ENCODE measurements around the gene SLC26A6. TPM values are rescaled to one million over a fixed set of nuclear protein-coding genes. Genes with fewer than 3 reads are reported as not detected.
A peak's percentile ranks its signal among the peaks of the same experiment; 100 is the strongest.

The SLC26A6 gene
- polyA plus RNA-seq, 1 of the 3 experiments (the other 2 are of a cell fraction): 31.9 TPM

GRCh38 chr3:48663489-48664312, 28.4 kb upstream of the SLC26A6 start (continued):
- TF ChIP-seq TAF1 (IDR thresholded peaks at IDR 0.05; ENCODE audit: borderline replicate concordance, low read depth, low read length) (peak; percentile 56; the same call in 1 of the 2 replicates), CHD2 (IDR thresholded peaks at IDR 0.05; ENCODE audit: low read length, partially characterized antibody) (peak; percentile 82), EP300 (IDR thresholded peaks at IDR 0.05; ENCODE audit: borderline replicate concordance in 1 of 2, low read depth in 1 of 2, low read length in 1 of 2) (no peak), NRF1 (IDR thresholded peaks at IDR 0.05; ENCODE audit: low read depth, low read length) (peak; percentile 60), POLR2AphosphoS5 (IDR thresholded peaks at IDR 0.05; ENCODE audit: low read depth, low read length) (peak; percentile 82; the same call in 1 of the 2 replicates), MAX (IDR thresholded peaks at IDR 0.05; ENCODE audit: low read depth) (peak; percentile 99), MXI1 (IDR thresholded peaks at IDR 0.05; ENCODE audit: low read depth, low read length) (peak; percentile 97), ZBTB33 (IDR thresholded peaks at IDR 0.05; ENCODE audit: borderline replicate concordance, low read depth) (no peak; the same call in 1 of the 2 replicates), GATA2 (CRISPR knock-in tag; IDR thresholded peaks at IDR 0.05) (no peak), FOXJ3 (CRISPR knock-in tag; IDR thresholded peaks at IDR 0.05) (peak; percentile 53; the same call in 1 of the 2 replicates), TEAD4 (IDR thresholded peaks at IDR 0.05; ENCODE audit: borderline replicate concordance, insufficient read depth) (peak; percentile 85; the same call in 1 of the 2 replicates), FOXM1 (IDR thresholded peaks at IDR 0.05; ENCODE audit: low read depth) (no peak), JUND (IDR thresholded peaks at IDR 0.05) (peak; percentile 43; the same call in 1 of the 2 replicates), ELF1 (IDR thresholded peaks at IDR 0.05) (peak; percentile 89), SIN3A (IDR thresholded peaks at IDR 0.05; ENCODE audit: borderline replicate concordance, low read depth, low read length) (peak; percentile 89; the same call in 1 of the 2 replicates), MEF2A (IDR thresholded peaks at IDR 0.05; ENCODE audit: borderline replicate concordance, low read depth) (no peak), RAD21 (IDR thresholded peaks at IDR 0.05; ENCODE audit: low read length) (no peak)
- TF ChIP-seq, protein P1, sequence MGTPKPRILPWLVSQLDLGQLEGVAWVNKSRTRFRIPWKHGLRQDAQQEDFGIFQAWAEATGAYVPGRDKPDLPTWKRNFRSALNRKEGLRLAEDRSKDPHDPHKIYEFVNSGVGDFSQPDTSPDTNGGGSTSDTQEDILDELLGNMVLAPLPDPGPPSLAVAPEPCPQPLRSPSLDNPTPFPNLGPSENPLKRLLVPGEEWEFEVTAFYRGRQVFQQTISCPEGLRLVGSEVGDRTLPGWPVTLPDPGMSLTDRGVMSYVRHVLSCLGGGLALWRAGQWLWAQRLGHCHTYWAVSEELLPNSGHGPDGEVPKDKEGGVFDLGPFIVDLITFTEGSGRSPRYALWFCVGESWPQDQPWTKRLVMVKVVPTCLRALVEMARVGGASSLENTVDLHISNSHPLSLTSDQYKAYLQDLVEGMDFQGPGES (IDR thresholded peaks at IDR 0.05; ENCODE audit: low read depth, low read length): no peak
- TF ChIP-seq, protein P2, sequence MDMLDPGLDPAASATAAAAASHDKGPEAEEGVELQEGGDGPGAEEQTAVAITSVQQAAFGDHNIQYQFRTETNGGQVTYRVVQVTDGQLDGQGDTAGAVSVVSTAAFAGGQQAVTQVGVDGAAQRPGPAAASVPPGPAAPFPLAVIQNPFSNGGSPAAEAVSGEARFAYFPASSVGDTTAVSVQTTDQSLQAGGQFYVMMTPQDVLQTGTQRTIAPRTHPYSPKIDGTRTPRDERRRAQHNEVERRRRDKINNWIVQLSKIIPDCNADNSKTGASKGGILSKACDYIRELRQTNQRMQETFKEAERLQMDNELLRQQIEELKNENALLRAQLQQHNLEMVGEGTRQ (IDR thresholded peaks at IDR 0.05; ENCODE audit: borderline replicate concordance, low read depth, low read length): no peak
- TF ChIP-seq, protein P3, sequence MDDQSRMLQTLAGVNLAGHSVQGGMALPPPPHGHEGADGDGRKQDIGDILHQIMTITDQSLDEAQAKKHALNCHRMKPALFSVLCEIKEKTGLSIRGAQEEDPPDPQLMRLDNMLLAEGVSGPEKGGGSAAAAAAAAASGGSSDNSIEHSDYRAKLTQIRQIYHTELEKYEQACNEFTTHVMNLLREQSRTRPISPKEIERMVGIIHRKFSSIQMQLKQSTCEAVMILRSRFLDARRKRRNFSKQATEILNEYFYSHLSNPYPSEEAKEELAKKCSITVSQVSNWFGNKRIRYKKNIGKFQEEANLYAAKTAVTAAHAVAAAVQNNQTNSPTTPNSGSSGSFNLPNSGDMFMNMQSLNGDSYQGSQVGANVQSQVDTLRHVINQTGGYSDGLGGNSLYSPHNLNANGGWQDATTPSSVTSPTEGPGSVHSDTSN (IDR thresholded peaks at IDR 0.05): peak; percentile 61

All from SK-N-SH (cell line).